ENCODE results near the gene USP5. TPM values are rescaled to one million over a fixed set of nuclear protein-coding genes. Genes with fewer than 3 reads are reported as not detected.

The USP5 gene
- total and polyA plus RNA-seq, 3 donors from 2014 or later, result 96.1 to 154 (median 97.5) TPM

- no peaks in the 10 kb centered on the region for H3K27me3 ChIP-seq
- intact Hi-C loops (cut with DNase I; ENCODE audit: low total_unique reads), result no loop called here
- 85 to 91% methylated on average over 3 of the region's 3 CpGs for WGBS, 2 donors
- H3K9me3 ChIP-seq, result no peaks in the 10 kb centered on the region
- H3K4me1 ChIP-seq, result no peaks in the 10 kb centered on the region
- no peak overlapping the region for H3K4me3 ChIP-seq
- H3K27ac ChIP-seq, result no peak overlapping the region
- DNase-seq, result no peak
- H3K36me3 ChIP-seq (ENCODE audit: low read depth, missing control alignments), result no peaks in the 10 kb centered on the region
- TF ChIP-seq CTCF (IDR thresholded peaks at IDR 0.05) (no peak), POLR2A (IDR thresholded peaks at IDR 0.05) (no peak)
These were observed 42.4 kb downstream of the USP5 start for GRCh38 chr12:6894321-6894720.

- DNase-seq, result no peak
- no peak overlapping the region for H3K4me3 ChIP-seq
- H3K27me3 ChIP-seq, result no peaks in the 10 kb centered on the region
- H3K36me3 ChIP-seq (ENCODE audit: low read depth, missing control alignments), result no peaks in the 10 kb centered on the region
- H3K4me1 ChIP-seq, result no peaks in the 10 kb centered on the region
- H3K27ac ChIP-seq, result no peak overlapping the region
- 74 to 85% methylated on average over 5 to 6 of the region's 6 CpGs for WGBS, 2 donors
- intact Hi-C loops (cut with DNase I; ENCODE audit: low total_unique reads), result no loop called here
- no peaks in the 10 kb centered on the region for H3K9me3 ChIP-seq
- TF ChIP-seq POLR2A (IDR thresholded peaks at IDR 0.05) (no peak), CTCF (IDR thresholded peaks at IDR 0.05) (no peak)
These were observed 45.0 kb downstream of the USP5 start for GRCh38 chr12:6896846-6897435.

- no peak for DNase-seq
- 71 to 77% methylated on average over 5 of the region's 5 CpGs for WGBS, 2 donors
- TF ChIP-seq CTCF (IDR thresholded peaks at IDR 0.05) (no peak), POLR2A (IDR thresholded peaks at IDR 0.05) (no peak)
- Histone ChIP-seq H3K4me3 (no peak overlapping the region), H3K4me1 (peaks cover 6% of the 10 kb centered on the region), H3K9me3 (no peaks in the 10 kb centered on the region), H3K36me3 (ENCODE audit: low read depth, missing control alignments) (no peaks in the 10 kb centered on the region), H3K27ac (no peak overlapping the region), H3K27me3 (no peaks in the 10 kb centered on the region)
- intact Hi-C loops (cut with DNase I; ENCODE audit: low total_unique reads), result no loop called here
These were observed 47.5 kb downstream of the USP5 start for GRCh38 chr12:6899427-6899826.

- H3K27ac ChIP-seq, result no peak overlapping the region
- TF ChIP-seq CTCF (IDR thresholded peaks at IDR 0.05) (no peak), POLR2A (IDR thresholded peaks at IDR 0.05) (no peak)
- 35 to 40% methylated on average over 10 of the region's 10 CpGs for WGBS, 2 donors
- peak; percentile 56 for DNase-seq
- H3K4me1 ChIP-seq, result peaks cover 8% of the 10 kb centered on the region
- H3K4me3 ChIP-seq, result no peak overlapping the region
- no peaks in the 10 kb centered on the region for H3K27me3 ChIP-seq
- no peaks in the 10 kb centered on the region for H3K9me3 ChIP-seq
- no peaks in the 10 kb centered on the region for H3K36me3 ChIP-seq (ENCODE audit: low read depth, missing control alignments)
- intact Hi-C loops (cut with DNase I; ENCODE audit: low total_unique reads), result no loop called here
These were observed 48.0 kb downstream of the USP5 start for GRCh38 chr12:6899837-6900519.

- H3K4me1 ChIP-seq, result peaks cover 13% of the 10 kb centered on the region
- H3K36me3 ChIP-seq (ENCODE audit: low read depth, missing control alignments), result no peaks in the 10 kb centered on the region
- TF ChIP-seq POLR2A (IDR thresholded peaks at IDR 0.05) (no peak), CTCF (IDR thresholded peaks at IDR 0.05) (no peak)
- H3K27me3 ChIP-seq, result no peaks in the 10 kb centered on the region
- no peak for DNase-seq
- WGBS, 2 donors, result 81 to 84% methylated on average over 4 of the region's 4 CpGs
- H3K9me3 ChIP-seq, result no peaks in the 10 kb centered on the region
- intact Hi-C loops (cut with DNase I; ENCODE audit: low total_unique reads), result no loop called here
- no peak overlapping the region for H3K4me3 ChIP-seq
- no peak overlapping the region for H3K27ac ChIP-seq
These were observed 50.5 kb downstream of the USP5 start for GRCh38 chr12:6902448-6902847.

Measured in testis (tissue), 3 donors.